AG09319 (cell line): Measurements from ENCODE around the gene RPL18A.

Experiments used
- DNase-seq: peaks from one replicate; pipeline ENCODE4 v3.0.0-alpha.2; 2010; ENCODE audit warnings: low read depth; ENCODE audit errors: extremely low read depth
- CTCF ChIP-seq: IDR thresholded peaks from 2 replicates; pipeline ENCODE4 v1.5.1; 2011; ENCODE audit warnings: low read depth, mild to moderate bottlenecking, inconsistent platforms, low read length, moderate library complexity

The RPL18A gene

DNA sequence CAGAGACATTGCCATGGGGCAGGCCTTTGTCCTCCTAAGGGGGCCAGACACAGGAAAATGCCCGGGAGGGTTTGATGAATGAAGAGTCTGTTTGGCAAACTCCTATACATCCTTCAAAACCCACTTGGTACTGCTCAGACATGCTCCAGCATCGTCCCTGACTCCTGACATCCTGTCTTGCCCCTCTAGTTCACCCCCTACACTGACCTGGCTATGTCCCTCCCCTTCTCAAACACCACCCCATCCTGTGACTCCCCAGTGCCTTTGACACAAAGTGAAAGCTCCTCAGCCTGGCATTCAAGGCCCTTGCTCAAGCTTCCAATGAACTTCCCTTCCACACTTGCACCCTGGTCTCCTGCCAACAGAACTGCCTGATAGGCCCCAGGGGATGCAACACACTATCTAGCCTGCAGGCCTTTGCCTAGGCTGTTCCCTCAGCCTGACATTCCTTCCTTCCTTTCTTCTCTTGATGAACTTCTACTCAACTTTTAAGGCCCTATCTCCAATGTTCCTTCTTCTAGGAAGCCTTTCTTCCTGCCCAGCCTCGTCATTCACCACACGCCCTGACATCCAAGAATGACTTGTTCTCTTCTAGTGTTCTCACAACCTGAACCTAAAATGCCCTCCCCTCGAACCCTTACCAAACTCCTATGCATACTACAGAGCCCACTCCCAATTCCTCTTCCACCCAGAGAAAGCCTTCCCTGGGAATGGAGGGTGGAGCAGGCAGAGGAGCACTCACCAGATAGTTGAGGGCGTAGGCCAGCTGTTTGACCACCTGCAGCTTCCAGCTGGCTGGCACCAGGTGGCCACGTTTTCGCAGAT lies 24.3 kb upstream of the RPL18A start:
- TF ChIP-seq CTCF = no peak
- DNase-seq = no peak

DNA sequence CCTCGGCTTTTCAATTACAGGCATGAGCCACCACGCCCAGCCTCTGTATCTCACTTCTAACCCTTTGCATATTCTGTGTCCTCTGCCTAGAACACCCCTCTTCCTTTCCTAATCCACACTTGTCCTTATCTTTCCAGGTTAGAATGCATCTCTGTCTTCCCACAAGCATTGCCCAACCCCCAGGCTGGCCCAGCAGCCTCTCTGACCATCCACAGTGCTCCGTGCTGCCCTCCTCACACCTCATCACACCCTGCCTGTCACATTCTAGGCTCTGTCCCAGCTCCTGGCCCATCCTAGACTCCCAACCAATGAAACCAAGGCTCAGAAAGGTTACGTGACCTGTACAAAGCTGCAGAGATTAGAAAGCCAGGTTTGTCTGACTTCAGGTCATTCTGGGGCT lies 23.2 kb upstream of the RPL18A start:
- no peak for TF ChIP-seq CTCF
- no peak for DNase-seq

DNA sequence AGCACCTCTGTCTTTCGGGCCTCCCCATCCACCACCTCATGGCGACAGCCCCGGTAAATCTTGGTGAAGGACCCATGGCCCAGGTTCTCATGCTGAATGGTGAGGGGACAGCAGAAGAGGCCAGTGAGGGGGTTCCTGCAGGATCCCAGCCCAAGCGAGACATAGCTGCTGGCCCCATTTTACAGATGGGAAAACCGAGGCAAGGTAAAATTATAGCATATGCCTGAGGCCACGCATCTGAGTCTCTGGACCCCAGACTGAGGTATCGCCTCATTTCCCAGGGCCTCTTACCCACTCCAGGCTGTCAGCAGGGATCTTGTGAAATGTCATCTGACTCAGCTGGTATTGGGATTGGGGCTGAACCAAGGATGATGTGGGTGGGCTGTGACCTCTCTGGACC lies 21.7 kb upstream of the RPL18A start:
- TF ChIP-seq CTCF = no peak

GRCh38 chr19:17840019-17840418 lies 19.7 kb upstream of the RPL18A start:
- DNase-seq = no peak
- no peak for TF ChIP-seq CTCF

More for the DNA sequence above, 21.7 kb upstream of the RPL18A start:
- no peak for DNase-seq

- no peak for TF ChIP-seq CTCF
- DNase-seq = no peak
Observed at GRCh38 chr19:17841371-17841809, 18.3 kb upstream of the RPL18A start.

DNA sequence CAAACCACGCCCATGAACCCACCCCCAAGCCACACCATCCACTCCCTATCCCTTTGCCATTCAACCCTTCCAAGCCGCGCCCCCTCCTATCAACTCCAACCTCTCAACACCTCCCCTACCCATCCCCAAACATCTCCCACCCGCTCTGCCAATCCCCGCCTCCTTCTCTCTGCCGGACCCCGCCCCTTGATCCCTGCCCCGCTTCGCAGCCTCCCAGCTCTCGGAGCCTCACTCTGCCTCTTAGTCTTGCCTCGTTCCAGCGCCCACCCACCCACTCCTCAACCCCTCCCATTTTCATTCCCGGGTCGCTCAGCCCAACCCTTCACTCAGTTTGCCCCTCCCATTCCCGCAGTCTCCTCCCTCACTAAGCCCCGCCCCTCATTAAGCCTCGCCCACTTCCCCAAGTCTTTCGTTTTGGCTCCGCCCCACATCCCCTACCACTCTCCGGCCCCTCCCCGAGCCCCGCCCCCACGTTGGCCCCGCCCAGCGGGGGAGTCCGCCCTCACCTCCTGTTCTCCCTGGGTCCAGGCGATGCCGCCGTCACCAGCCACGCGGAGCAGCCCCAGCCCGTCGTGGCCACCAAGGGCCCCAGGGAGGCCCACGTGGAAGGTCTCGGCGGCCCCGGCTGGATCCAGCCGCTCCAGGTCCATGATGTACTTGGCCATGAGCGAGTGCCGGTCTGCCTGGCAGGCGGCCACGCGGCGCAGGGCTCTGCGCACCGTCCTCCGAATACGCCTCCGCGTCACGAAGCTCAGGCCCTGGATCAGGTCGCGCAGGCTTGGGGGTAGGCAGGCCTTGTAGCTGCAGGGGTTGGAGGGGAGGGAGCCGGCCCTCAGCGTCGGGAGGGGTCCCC lies 17.7 kb upstream of the RPL18A start:
- TF ChIP-seq CTCF = no peak
- peak; percentile 69 for DNase-seq

- DNase-seq = no peak
- no peak for TF ChIP-seq CTCF
Observed at GRCh38 chr19:17842663-17843291, 16.9 kb upstream of the RPL18A start.
